ENCODE results near the gene HCFC2.
A peak's percentile ranks its signal among the peaks of the same experiment; 100 is the strongest.
"Not testable (repeated sequence)": the region's sequence is repeated elsewhere in the genome, so short reads cannot be mapped to it uniquely, and the experiment has no call there.

The HCFC2 gene

GRCh38 chr12:104064031-104064841, at the start of gene HCFC2:
HCFC2 (plus strand) TSS chr12:104064531; CDS start chr12:104064561, 30 bp downstream.
- peak; percentile 73 to 81 for DNase-seq (ENCODE audit: low read depth in 1 of 2, low spot score in 1 of 2)

GRCh38 chr12:104021862-104022261, 42.5 kb upstream of the HCFC2 start:
- not testable (repeated sequence) for DNase-seq (ENCODE audit: low read depth in 1 of 2, low spot score in 1 of 2)

GRCh38 chr12:104022786-104023185, 41.5 kb upstream of the HCFC2 start:
- DNase-seq (ENCODE audit: low read depth in 1 of 2, low spot score in 1 of 2) = no peak

- no peak for DNase-seq (ENCODE audit: low read depth in 1 of 2, low spot score in 1 of 2)
These were observed 40.6 kb upstream of the HCFC2 start for GRCh38 chr12:104023710-104024109.

GRCh38 chr12:104024348-104024747, 40.0 kb upstream of the HCFC2 start:
- DNase-seq (ENCODE audit: low read depth in 1 of 2, low spot score in 1 of 2) = no peak

- no peak for DNase-seq (ENCODE audit: low read depth in 1 of 2, low spot score in 1 of 2)
These were observed 38.6 kb upstream of the HCFC2 start for GRCh38 chr12:104025771-104026170.

- DNase-seq (ENCODE audit: low read depth in 1 of 2, low spot score in 1 of 2) = no peak
These were observed 37.3 kb upstream of the HCFC2 start for GRCh38 chr12:104026841-104027599.

GRCh38 chr12:104030596-104030995, 33.7 kb upstream of the HCFC2 start:
- DNase-seq (ENCODE audit: low read depth in 1 of 2, low spot score in 1 of 2) = not testable (repeated sequence)

GRCh38 chr12:104036143-104036542, 28.2 kb upstream of the HCFC2 start:
- not testable (repeated sequence) for DNase-seq (ENCODE audit: low read depth in 1 of 2, low spot score in 1 of 2)

GRCh38 chr12:104039769-104040168, 24.6 kb upstream of the HCFC2 start:
- not testable (repeated sequence) for DNase-seq (ENCODE audit: low read depth in 1 of 2, low spot score in 1 of 2)

- no peak for DNase-seq (ENCODE audit: low read depth in 1 of 2, low spot score in 1 of 2)
These were observed 21.8 kb upstream of the HCFC2 start for GRCh38 chr12:104042580-104042979.

- DNase-seq (ENCODE audit: low read depth in 1 of 2, low spot score in 1 of 2) = no peak
These were observed 20.2 kb upstream of the HCFC2 start for GRCh38 chr12:104044158-104044557.

GRCh38 chr12:104046306-104046705, 18.0 kb upstream of the HCFC2 start:
- no peak for DNase-seq (ENCODE audit: low read depth in 1 of 2, low spot score in 1 of 2)

GRCh38 chr12:104048162-104048561, 16.2 kb upstream of the HCFC2 start:
- no peak for DNase-seq (ENCODE audit: low read depth in 1 of 2, low spot score in 1 of 2)

GRCh38 chr12:104048811-104049210, 15.5 kb upstream of the HCFC2 start:
- DNase-seq (ENCODE audit: low read depth in 1 of 2, low spot score in 1 of 2) = no peak

- no peak for DNase-seq (ENCODE audit: low read depth in 1 of 2, low spot score in 1 of 2)
These were observed 14.9 kb upstream of the HCFC2 start for GRCh38 chr12:104049278-104049902.

- no peak for DNase-seq (ENCODE audit: low read depth in 1 of 2, low spot score in 1 of 2)
These were observed 14.4 kb upstream of the HCFC2 start, which contains the start of gene GLT8D2 for GRCh38 chr12:104049903-104050356. GLT8D2 (minus strand) TSS chr12:104050187; CDS start chr12:104019648, 30,539 bp downstream.

- no peak for DNase-seq (ENCODE audit: low read depth in 1 of 2, low spot score in 1 of 2)
These were observed 13.9 kb upstream of the HCFC2 start for GRCh38 chr12:104050436-104050835.

- no peak for DNase-seq (ENCODE audit: low read depth in 1 of 2, low spot score in 1 of 2)
These were observed 9.5 kb upstream of the HCFC2 start for GRCh38 chr12:104054681-104055346.

- DNase-seq (ENCODE audit: low read depth in 1 of 2, low spot score in 1 of 2) = no peak
These were observed 8.5 kb upstream of the HCFC2 start for GRCh38 chr12:104055686-104056388.

Data from activated T-helper 1 cell treated with anti-CD3 and anti-CD28 coated beads, Interleukin-2, amount 50 U/mL, for 16 hours (primary cell).